ENCODE measurements around the gene THSD7A.
A peak's percentile ranks its signal among the peaks of the same experiment; 100 is the strongest.

Gene THSD7A

DNA sequence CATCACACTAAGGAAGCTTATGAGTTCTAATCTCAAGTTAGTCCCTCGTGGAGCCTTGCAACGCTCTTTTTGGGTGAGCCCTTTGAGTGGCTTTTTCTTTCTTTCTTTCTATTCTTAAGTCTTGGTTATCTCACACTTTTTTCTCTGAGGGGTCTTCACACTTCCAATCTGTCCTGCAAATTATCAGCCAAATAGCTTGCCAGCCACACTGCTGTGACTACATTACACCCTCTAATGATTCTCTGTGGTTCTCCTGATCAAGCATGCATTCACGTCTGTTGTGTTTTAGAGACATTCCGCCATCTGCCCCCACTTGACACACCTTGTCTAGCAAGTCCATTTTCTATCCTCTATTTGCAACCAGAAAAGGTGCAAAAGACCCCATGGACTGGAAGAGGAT, 340.2 kb downstream of the THSD7A start:
- no peak for DNase-seq

DNA sequence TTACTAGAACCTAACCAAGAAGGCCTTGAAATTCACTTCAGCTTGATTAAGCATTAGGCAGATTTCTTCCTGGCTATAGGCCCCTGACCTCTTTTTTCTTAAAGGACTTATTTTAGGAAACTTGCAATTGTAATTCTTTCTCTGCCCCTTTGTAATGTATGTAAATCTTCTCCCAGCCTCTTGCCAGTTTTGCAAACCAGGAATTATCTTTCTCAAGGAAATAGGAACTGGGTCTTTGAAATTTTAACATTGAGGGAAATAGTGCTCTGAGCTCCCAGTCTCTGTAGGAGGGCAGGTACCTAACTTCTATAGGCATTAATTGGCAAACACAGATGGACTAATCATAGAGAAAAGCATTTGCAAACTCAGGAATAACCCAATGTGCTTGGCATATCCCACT, 342.7 kb downstream of the THSD7A start:
- no peak for DNase-seq

DNA sequence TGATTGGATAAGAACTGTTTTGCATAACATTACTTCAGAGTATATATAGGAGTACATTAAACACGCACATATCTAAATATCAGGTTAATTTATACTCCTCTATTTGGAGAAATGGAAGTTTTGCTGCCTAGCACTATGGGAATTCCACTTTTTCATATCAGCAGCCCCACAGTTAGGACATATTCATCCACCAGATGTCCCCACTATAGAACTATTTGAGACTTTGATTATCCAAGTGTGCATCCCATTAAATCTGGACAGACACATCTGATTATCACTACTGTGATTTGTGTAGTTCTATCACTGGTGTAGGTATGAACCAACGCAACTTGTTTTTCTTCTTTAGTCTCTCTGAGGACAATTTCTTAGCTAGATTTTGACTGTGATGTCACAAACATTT, 345.7 kb downstream of the THSD7A start:
- no peak for DNase-seq

DNA sequence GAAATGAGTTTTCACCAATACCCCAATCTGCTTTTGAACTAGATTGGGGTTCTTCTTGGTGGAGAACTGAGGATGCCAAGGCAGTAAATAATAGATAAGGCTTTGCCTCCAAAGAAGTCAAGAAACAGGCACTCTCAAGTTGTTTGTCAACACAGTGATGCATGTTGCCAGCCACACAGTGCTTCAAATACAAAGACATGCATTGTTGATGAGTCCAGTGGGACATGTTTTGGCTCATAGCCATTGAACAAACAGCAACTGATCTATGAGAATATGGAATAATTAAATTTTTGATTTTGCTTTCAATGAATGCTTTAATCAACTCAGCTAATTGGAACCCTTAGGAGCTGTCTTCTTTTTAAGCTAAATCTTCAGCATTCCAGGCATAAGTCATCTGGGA, 346.4 kb downstream of the THSD7A start:
- DNase-seq = peak; percentile 19

DNA sequence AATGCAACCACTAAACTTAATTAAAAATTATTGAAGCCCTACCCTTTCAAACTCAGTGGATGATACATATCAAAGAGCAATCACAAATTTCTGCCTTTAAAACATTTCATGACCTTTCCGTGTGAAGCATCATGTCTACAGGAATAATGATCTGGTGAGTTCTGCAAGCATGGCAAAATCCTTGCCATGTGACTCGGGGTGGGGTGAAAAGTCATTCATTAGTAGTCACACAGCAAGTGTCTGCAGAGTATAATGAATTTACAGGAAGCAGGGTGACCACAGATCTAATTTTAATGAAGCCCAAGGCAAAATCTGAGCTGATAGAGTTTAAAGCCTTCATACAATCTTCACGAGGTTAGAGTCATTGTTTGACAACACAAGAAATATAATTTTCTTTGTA, 351.9 kb downstream of the THSD7A start:
- no peak for DNase-seq

DNA sequence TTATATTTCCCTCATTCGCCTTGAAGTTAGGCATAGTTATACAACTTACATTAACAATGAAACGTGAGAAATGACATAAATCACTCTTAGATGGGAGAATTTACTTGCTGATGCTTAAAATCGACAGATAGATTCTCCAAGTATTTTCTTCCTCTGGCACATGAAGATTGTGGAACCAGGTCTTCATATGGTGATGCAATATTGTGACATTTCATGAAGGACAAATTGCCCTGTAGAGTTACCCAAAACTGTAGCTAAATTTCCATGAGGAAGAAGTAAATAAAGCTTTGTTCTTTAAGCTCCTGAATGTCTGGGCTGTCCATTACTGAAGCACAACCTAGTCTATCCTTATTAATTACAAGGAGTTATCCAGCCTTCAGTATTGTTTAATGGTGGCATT, 353.1 kb downstream of the THSD7A start:
- DNase-seq = no peak

DNA sequence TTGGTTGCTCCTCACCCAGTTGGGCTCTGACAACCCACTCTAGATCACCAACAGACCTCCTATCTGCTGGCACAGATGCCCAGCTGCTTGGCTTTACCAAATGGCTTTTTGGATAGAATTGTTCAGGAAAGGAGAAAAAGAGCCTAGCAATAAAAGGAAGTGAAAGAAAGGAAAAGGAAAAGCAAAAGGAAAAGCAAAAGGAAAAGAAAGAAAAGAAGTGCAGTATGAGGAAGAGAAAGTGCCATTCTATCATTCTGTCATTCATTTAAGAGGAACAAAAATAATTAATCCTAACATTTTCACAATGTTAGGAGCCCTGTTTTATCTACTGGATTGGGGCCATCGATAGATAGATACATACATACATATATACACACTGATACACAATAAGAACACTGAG, 353.6 kb downstream of the THSD7A start:
- no peak for DNase-seq

DNA sequence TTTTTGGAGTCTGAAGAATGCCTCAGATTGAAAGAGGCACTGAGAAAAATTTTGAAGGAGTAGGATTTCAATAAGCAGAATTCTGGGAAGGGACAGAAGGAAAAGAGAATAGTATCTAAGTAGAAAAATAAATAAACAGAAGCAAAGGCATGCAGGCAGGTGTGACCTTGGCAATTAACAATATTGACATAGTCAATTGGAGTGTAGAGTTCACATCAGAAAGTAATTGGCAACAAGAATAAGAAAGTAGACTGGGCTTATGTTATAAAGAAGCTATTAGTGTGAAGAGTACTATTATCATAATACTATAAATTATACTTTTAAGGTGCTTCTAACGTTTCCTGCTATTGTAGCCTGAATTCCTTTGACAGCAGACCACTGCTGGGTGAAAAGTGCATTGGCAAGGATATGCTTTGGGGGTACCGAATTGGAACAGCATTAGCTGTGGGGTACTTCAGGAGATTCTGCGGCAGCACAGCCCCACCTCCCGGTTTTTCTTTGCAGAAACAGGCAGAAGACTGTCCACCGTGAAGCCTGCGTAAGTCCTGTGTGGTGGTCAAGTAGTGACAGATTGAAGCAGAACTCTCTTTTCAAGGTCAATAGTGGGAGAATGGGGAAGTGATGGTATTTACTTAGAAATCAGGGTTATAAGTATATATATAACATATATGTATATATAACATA, 357.0 kb downstream of the THSD7A start:
- DNase-seq = no peak

DNA sequence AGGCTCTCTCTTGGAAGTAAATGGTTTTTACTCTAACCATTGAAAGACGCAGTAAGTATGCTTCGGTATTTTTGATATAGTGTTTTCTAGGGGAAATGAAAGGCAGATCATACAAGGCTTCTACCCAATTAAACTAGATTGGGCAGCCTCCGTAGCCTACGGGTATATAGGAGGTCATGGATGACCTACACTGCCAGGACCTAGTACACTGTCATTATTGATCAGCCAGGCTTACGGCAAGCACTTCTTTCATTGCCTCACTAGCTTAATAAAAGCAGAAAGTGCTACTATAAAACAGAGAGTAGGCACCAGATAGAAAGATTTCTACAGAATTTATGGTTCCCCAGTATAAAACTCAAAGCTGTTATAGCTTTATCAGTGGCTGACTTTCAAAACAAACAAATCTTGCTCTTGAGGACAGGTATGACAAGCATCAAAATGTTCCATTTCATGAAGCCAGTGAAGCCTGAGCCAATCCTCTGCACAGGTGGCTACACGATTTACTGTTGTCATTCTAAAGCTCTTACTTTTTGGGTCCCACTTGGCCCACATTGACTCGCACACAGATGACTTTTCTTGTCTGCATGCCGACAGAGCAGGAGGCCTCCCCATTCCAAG, 358.1 kb downstream of the THSD7A start:
- DNase-seq = no peak

DNA sequence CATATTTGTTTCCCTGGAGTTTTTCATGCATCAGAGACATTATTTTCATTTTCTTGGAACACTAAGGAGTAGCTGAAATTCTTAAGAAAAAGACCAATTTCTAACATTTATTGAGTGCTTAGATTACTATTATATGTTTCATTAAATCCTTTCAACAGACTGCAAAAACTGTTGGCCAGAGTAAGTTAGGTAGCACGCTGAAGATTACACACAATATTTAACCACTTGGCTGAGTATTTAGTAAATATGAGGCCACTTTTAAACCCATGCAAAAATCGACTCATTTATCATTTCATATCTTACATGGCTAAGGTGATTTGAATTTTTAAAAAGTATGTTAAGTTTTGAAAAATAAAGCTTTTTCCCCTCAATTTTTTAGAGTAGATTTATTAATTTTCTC, 358.8 kb downstream of the THSD7A start:
- DNase-seq = no peak

DNA sequence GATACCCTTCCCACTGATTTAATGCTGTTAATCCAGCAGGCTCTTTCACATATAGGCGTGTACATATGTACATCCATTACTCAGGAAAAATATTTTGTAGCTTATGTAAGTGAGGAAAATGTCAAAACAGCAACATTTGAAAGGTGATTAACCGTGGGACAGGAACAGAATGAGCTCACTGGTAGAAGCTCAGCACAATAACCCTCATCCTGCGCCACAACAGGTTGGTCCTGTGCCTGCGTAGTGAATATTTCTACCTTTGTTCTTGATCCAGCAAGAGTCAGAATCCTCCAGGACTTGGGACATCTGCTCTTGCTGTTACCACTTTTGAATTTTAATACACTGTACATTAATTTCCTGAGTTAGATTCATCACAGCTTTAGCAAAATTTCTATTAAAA, 359.4 kb downstream of the THSD7A start:
- no peak for DNase-seq

DNA sequence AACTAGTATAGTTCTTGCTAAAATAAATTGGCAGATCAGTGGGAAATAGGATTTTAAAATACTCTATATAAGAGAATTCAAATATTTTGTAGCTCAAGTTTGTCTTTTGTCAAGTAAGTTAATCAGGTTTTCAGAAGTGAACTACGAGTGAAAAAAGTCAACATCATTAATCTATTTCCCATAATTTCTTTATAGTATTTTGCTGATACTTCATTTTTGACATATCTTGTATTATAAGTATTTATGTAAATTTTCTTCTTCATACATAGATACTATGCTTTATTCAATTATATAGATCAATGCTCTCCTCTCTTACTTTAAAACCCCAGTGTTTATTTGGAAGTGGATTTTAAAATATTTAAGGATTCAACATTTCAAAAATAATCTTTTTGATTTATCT, 360.7 kb downstream of the THSD7A start:
- no peak for DNase-seq

DNA sequence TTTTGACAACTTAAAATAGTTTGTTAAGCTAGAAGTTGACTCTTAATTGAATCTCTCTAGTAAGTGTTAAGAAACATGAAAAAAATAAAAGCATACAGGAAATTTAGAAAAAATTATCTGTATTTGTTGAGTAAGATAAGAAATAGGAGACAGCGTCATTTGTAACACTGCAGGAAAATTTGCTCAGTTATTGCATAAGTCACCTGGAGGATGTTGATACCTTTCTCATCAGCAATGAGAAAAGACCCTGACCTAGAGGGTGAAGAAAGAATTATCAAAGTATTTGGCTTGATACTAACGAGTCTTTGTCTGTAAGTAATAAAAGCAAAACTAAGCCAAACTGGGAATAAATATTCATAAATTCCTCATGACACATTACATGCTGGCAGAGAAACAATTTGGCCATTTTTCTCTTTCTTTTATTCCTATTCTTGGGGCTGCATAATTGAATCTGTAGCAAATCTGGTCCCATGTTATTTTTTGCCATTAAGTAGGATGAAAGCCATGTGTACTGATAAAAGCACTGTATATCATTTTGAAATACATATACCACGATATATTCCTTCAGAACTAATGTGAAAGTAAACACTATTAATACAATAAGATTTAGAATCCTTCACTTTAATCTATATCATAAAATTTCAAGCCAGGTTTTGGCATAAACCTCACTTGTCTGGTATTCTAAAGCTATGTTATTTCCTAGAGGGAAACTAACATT, 362.8 kb downstream of the THSD7A start:
- DNase-seq = no peak

DNA sequence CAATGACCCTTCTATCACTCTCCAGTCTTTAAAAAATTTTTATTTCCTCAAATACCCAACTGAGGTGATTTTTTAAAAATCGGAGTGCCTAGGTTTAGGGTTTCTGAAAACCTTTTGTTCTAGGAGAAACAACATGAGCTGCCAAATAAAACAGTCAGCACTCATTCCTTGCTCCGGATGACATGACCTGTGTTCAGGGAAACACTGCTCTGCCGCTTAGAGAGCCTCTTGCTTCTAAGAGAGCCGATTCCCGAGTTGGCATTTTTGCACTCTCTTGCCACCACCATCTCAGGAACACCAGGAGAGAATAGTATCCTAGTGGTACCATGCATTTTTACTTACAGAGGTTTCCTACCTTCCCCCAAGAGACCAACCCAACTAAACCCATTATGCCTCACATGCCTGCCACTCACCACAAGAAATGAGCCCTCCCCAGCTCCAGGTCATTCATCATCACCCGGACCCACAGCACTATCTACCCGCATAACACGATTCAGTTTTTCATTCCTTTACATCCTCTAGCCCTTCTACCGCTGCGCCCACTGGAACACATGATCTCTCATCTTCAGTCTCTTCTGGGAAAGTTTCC, 365.4 kb downstream of the THSD7A start:
- no peak for DNase-seq

DNA sequence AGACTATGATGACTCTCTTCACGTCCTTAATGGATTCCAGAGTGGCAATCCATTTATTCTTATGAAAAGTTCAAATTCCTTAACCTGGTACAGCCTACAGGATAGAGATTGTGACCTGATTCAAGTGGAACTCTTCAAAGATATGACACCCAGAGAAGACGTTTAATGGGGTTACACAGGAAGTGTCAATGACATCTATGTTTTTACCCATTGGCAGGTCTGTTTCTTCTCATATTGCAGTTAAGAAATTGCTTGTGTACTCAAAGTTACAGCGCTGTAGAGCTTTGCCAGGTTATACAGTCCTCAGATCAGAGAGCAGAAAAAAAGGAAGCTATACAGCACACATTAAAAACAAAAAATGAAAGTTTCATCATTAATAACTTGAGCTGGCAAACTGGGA, 367.4 kb downstream of the THSD7A start:
- DNase-seq = no peak

DNA sequence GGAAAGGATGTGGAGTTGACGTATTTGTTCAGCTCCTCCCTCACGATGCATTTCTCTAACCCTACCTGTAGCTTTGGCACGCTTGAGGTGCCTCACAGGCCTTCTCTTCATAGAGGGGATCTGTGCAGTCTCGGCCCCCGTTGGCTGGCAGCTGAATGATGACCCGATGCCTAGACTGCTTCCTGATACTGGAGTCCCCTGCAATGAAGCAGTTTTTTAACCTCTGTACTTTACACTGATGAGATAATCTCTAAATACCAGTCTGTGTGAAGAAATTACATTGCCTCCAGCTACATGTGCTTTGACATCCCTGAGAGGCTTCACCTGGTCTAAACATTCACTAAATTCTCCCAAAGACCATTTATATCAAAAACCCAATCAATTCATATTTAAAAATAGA, 370.1 kb downstream of the THSD7A start:
- DNase-seq = no peak

DNA sequence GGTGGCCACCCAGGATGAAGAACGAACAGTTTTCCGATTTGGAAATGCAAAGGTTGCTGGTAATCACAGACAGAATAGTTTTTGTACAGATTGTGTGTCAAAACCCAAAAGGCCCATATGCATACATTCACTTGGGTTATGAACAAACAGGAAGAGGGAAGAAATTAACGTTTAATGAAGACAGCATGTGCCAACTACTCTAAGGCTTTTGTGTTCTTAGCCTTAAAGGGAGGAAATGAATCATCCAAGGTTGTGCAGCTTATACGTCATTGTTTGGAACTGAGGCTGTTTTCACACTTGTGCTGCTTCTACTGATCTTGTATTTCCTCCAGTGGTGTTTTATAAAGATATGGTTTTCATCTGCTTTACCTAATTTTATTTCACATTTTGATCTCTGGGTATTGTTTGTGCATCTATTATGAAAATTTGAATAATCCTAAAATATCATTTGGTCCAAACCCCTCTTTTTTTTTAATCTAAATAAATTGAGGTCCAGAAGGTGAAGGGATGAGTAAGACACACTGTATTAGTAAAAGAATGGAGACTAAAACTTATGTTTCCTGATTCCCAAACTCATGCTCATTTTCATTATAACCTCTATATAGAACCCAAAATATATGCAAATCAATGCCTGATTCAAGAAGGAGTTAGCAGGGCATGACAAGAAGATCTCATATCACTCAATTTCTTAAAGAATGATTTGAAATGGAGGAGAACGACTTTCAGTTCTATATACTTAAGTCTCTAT, 373.1 kb downstream of the THSD7A start:
- no peak for DNase-seq

DNA sequence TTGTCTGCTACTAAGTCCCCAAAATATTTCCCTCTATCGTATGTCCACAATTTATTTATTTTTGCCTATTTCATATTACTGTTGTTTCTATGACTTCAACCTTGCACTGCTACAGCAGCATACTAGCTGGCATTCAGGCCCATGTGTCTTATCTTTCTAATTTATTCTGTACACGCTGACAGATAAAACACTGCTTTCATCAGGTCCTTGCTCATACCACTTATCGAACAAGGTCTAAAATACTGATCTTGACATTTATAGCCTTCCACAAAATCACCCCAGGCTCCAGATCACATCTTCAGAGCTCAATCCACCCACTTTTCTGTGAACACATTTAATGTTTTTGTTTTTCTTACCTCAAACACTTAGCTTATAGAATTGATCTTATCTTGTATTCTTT, 374.6 kb downstream of the THSD7A start:
- DNase-seq = no peak

DNA sequence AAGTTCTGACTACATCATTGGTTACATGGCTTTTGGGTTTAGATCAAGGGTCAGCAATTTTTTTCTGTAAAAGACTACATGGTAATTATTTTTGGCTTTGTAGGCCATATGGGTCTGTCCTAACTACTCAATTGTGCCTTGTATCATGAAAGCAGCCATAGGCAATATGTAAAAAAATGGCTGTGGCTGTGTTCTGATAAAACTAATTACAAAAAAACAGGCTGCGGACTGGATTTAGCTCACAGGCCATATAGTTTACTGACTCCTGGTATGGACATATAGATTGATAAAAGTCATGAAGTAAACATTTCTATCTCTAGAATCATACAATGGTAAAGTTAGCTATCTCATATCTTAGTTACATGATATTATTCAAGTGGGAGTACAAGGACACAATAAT, 375.4 kb downstream of the THSD7A start:
- no peak for DNase-seq

DNA sequence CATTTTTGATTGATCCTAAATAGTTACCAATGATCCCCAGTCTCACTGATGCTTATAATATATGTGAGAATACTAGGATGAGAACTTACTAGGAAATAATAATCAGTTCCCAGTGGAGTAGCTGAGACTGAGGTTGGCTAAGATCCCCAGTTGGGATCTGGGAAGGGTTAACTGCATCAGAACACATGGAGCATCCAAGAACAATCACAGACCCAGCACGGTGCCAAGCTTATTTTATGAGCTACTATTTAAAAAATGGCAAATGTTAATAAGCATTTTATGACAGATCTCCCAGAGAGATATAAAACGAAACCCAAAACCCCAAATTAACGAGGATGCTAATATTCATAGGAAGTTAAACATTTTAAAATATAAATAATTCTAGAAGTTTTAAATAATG, 379.5 kb downstream of the THSD7A start:
- no peak for DNase-seq

DNA sequence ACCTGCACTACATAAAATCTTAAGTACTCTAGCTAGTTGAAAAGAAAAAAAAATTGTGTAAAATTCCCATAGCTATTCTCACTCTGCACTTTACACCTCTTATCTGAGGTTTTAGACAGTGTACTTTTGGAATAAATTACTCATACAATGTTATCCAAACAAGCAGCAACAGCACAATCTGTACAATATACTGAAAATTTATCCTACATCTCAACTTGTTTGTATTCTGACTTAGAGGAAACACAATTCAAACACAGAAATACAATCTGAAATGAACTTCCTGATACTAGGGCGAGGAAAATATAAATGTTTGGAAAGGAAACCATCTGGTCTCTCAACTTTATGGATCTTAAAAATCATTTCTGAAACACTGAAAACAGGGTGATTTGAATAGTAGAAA, 381.7 kb downstream of the THSD7A start:
- DNase-seq = no peak

DNA sequence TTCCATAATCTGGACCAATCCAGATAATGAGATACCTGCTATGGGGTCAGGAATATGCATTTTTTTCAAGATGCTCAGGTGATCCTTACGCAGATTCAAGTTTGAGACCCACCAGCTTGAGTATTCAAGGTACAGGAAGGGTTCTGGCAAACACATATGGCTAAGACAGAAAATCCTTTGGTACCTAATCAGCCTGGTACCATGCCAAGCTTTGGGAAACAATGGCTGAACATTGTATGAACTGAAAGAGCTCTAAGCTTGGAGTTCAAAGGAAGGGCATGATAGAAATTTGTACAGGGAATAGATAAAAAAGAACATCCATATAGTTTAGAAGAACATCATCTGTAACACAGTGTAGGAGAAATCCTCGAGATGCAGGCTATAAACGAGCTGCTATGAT, 382.7 kb downstream of the THSD7A start:
- no peak for DNase-seq

DNA sequence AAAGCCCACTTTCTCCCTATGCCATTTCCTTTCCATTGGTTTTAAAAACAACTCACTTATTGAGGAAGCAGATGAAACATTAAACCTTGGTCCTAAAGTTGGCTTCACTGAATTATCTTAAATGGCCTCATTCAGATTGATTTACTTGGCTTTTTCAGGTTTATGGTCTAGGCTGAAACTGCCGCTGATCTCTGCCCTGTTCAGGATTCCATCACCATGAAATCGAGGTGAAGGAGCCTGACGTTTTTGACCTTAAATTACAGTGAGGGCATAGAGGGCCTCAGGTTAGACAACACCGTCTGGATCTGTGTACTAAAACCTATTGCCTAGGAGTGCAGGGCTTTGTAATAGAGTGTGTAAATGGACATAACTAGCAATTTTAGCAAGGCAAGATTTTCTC, 383.7 kb downstream of the THSD7A start:
- no peak for DNase-seq
